Suprapubic skin (tissue), 4 donors: ENCODE data around the gene SLC6A19.

ENCODE experiments used
- POLR2A ChIP-seq, 2 donors: fragments of 450-650 bp; IDR thresholded peaks; one replicate each; pipeline ENCODE4 v1.6.1; 2017; ENCODE audit warnings: antibody characterized with exemption in 2 of 2, mild to moderate bottlenecking in 2 of 2, moderate library complexity in 2 of 2
- POLR2AphosphoS5 ChIP-seq, 3 donors: sonication (generic); formaldehyde crosslinking; IDR thresholded peaks; one replicate each; pipeline ENCODE4 v1.6.1; 2017; ENCODE audit warnings: antibody characterized with exemption in 3 of 3
- TF ChIP-seq, protein P1 (sequence below), 2 donors: fragments of 200-600 bp in 1 of 2; fragments of 450-650 bp in 1 of 2; sonication (generic) in 1 of 2; IDR thresholded peaks; one replicate each; pipeline ENCODE4 v1.5.1; 2016 to 2019; ENCODE audit warnings: antibody characterized with exemption in 2 of 2, mild to moderate bottlenecking in 1 of 2, moderate library complexity in 1 of 2

DNA sequence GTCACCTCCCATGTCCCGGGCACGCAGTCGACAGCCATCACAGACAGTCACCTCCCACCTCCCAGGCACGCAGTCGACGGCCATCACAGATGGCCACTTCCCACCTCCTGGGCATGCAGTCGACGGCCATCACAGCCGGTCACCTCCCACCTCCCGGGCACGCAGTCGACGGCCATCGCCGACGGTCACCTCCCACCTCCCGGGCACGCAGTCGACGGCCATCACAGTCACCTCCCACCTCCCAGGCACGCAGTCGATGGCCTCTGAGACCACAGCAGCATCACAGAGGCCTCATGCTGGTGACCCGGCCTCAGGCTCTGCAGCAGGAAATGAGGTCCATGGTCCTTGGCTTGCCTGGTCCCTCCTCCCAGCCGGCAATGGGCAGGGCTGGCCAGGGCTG lies 5.5 kb upstream of the SLC6A19 start:
- TF ChIP-seq, protein P1, sequence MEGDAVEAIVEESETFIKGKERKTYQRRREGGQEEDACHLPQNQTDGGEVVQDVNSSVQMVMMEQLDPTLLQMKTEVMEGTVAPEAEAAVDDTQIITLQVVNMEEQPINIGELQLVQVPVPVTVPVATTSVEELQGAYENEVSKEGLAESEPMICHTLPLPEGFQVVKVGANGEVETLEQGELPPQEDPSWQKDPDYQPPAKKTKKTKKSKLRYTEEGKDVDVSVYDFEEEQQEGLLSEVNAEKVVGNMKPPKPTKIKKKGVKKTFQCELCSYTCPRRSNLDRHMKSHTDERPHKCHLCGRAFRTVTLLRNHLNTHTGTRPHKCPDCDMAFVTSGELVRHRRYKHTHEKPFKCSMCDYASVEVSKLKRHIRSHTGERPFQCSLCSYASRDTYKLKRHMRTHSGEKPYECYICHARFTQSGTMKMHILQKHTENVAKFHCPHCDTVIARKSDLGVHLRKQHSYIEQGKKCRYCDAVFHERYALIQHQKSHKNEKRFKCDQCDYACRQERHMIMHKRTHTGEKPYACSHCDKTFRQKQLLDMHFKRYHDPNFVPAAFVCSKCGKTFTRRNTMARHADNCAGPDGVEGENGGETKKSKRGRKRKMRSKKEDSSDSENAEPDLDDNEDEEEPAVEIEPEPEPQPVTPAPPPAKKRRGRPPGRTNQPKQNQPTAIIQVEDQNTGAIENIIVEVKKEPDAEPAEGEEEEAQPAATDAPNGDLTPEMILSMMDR (IDR thresholded peaks at IDR 0.05), result no peak
- TF ChIP-seq POLR2AphosphoS5 (IDR thresholded peaks at IDR 0.05), result no peak
- TF ChIP-seq POLR2A (IDR thresholded peaks at IDR 0.05), result no peak
